Measurements from ENCODE around the gene ESYT1.
A peak's percentile ranks its signal among the peaks of the same experiment; 100 is the strongest.
"Not testable (repeated sequence)": the region's sequence is repeated elsewhere in the genome, so short reads cannot be mapped to it uniquely, and the experiment has no call there.

The ESYT1 gene

DNA sequence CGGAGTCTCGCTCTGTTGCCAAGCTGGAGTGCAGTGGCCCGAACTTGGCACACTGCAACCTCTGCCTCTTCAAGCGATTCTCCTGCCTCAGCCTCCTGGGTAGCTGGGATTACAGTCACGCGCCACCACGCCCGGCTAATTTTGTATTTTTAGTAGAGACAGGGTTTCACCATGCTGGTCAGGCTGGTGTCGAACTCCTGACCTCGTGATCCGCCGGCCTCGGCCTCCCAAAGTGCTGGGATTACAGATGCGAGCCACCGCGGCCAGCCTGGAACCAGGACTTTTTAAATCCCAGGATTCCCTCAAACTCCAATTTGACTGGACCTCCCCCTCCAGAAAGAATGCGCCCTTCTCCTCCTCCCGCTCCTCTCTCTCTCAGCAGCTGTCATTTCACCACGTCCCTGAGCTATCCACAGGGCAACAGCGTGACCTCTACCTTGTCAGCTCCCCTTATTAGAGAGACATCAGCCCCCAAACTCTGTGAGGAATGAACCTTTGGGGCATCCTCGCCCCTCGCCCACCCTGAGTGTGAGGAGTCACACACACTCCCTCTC, 2.0 kb downstream of the ESYT1 start:
- DNase-seq: no peak

DNA sequence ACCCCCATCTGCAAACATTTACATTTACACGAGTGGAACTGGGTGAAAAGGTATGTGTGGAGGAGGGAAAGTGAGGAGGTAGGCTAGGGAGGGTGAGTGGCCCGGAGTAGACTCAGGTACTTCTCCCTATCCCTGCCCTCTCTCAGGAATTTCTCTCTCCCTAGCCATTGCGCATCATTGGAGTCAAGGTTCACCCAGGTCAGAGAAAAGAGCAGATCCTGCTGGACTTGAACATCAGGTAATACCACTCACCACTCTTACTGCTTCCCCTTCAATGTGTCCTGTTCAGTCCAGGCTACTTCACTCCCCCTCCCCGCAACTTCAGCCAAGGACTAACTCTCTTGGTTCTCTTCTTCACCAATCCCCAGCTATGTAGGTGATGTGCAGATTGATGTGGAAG, 2.8 kb downstream of the ESYT1 start:
- no peak for DNase-seq

DNA sequence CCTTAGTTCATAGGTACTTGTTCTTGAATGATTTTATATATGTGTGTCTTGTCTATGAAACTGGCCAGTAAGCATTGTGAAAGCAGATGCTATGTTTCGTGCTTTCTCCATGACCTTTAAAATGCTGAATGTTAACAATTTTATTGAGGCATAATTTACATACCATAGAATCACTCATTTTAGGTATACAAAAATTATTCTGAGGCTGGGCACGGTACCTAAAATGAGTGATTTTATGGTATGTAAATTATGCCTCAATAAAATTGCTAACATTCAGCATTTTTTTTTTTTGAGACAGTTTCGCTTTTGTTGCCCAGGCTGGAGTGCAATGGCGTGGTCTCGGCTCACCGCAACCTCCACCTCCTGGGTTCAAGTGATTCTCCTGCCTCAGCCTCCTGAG, 6.8 kb downstream of the ESYT1 start:
- DNase-seq: no peak

GRCh38 chr12:56137853-56138571, 9.9 kb downstream of the ESYT1 start:
- DNase-seq: no peak

- no peak for DNase-seq
These were observed 14.1 kb downstream of the ESYT1 start for GRCh38 chr12:56141946-56142784.

GRCh38 chr12:56143217-56143616, 15.2 kb downstream of the ESYT1 start:
- no peak for DNase-seq

- no peak for DNase-seq
These were observed 15.8 kb downstream of the ESYT1 start for GRCh38 chr12:56143870-56144269.

- no peak for DNase-seq
These were observed 17.1 kb downstream of the ESYT1 start for GRCh38 chr12:56145217-56145616.

DNA sequence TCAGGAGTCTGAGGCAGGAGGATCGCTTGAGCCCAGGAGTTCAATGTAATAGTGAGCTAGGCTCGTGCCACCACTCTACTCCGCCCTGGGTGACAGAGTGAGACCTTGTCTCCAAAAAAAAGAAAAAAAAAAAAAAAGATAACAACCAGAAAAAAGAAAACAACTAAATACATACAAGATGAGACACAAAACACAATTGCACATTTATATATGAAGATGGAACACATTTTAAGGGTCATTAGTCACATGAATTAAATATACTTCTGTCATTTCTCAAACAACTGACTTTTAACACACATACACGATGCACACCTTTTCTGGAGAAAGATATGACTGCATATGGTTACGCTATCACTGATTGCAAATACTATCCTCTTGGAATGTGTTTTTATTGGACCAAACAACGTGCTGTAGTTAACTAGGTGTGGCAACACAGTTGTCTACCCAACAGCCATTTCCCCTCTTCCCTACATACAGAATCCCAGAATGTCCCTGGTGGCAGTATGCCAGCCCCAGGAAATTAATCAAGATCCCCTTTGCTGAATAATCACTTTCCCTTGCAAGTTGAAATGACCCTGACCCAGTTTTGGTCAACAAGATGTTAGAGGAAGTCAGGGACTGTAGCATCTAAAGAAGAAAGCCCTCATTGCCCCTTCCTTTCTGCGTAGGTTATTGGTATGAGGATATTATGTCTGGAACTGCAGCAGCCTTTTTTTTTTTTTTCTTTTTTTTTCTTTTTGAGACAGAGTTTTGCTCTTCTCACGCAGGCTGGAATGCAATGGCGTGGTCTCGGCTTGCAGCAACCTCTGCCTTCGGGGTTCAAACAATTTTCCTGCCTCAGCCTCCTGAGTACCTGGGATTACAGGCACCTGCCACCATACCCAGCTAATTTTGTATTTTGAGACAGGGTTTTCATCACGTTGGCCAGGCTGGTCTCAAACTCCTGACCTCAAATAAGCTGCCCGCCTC, 18.7 kb downstream of the ESYT1 start:
- no peak for DNase-seq

DNA sequence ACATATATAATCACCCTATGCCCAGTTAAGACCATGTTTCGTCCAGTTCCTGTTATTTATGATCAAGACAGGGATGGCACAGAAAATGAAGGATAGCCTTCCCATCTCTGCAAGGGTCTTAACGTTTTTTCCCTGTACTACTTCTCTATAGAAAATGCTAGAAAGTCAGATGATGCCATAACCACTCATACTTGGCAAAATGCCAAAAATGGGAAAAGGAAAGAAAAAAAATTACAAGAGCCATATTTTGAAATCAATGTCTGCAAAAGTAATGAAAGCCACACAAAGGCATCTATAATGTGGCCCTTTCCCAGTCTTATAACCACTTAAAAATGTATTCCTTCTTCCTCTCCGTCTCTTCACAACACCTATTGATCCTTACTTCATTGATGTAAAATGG, 22.5 kb downstream of the ESYT1 start:
- no peak for DNase-seq

GRCh38 chr12:56151672-56152131, 23.6 kb downstream of the ESYT1 start:
- DNase-seq: peak; percentile 74

- DNase-seq: peak; percentile 96
These were observed 24.2 kb downstream of the ESYT1 start, which contains the start of gene MYL6B for GRCh38 chr12:56152132-56152755. Gene MYL6B, plus strand, starts transcription at chr12:56152587. Its CDS starts 1,332 bp downstream, at chr12:56153919.

DNA sequence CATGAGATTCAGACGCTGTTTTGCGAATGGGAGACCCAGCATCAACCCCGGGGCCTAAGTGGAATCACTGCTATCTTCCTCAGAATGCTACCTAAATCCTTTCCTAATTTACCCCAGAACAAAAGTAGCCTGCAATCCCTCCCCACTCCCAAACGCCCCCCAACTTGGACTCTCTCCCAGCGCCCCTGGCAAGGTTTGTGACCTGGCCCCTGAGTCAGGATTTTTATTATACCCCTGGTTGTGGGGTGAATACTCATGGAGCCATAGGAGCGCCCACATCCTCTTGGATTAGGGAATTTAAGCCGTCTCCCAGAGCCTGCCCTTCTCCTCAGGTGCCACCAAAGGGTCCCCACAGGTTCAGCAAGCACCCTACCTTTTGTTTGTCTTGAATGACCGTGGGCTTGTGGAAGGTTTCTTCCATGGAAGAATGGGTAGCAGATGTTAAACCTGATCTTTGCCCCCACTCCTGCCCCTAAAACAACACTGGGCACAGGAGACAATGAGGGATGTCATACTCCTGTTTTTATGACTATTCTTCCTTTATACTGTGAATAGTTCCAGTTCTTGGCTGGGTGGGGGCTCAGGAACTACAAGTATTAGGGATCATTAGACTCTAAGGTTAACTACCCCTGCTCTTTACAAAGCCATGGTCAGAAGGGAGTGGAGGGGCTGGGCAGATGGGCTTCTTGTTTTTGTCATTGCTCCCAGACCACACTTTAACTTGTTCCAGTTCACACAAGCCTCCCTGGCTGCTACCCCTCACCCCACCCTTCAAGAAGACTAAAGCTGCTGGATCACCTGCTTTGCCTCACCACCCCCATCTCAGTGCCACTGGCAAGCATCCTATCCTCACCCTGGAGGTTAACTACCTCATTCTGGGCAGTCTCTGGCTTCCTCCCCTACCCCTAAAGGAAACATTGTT, 24.9 kb downstream of the ESYT1 start:
- DNase-seq: no peak

DNA sequence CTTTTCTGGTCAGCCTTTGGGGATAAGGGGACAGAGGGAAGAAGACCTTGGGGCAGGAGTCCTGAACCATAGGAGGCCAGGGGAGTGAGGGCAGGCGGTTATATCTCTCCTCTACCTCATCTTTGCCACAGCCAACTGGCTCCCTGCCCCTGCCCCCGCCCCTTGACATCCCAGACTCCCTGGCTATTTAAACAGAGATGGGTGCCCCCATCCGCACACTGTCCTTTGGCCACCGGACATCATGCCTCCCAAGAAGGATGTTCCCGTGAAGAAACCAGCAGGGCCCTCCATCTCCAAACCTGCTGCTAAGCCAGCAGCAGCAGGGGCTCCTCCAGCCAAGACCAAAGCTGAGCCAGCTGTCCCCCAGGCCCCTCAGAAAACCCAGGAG, 25.6 kb downstream of the ESYT1 start:
- no peak for DNase-seq

DNA sequence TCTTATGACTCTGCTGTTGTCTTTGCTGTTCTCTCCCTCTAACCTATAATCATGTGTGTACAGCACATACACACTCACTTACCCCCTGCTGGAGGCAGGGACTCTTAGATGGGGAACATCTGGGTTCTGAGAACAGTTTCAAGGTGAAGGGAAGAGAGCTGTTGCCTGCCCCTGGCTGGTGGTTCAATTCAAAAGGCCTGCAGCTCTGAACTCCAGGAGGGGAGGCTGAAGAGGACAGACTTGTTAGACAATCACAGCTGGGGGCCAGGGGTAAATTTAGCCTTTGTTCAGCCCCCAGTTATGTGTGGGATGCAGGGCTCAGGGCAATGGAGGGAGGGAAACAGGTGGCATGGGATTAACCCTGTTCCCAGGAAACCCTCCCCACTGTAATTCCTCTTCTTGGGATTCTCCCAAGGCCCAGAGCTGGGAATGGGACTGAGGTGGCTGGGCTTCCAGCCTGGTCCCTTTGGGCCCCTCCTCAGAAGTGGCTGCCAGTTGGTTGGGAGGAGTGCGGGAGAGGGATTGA, 26.2 kb downstream of the ESYT1 start:
- DNase-seq: no peak

GRCh38 chr12:56154818-56155217, 26.8 kb downstream of the ESYT1 start:
- DNase-seq: no peak

DNA sequence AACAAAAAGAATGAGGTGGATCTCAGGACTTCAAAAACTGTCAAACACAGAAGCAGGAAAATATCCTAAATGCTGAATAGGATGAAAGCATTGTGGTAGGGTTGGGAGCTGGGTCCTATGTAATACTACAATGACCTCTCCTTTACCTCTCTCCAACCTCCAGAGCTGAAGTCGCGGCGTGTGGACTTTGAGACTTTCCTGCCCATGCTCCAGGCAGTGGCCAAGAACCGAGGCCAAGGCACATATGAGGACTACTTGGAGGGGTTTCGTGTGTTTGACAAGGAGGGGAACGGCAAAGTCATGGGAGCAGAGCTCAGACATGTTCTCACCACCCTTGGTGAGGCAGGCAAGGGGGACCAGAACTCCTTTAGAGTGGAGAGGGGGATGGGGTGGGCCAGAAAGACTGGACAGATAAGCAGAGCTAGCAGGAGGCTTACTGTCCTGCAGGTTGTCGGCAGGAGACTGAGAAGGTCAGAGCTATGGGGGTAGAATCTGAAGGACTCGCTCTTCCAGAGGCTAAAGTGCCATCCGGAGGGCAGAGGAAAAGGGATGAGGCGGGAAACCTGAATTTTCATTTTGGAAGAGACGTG, 27.3 kb downstream of the ESYT1 start:
- no peak for DNase-seq

DNA sequence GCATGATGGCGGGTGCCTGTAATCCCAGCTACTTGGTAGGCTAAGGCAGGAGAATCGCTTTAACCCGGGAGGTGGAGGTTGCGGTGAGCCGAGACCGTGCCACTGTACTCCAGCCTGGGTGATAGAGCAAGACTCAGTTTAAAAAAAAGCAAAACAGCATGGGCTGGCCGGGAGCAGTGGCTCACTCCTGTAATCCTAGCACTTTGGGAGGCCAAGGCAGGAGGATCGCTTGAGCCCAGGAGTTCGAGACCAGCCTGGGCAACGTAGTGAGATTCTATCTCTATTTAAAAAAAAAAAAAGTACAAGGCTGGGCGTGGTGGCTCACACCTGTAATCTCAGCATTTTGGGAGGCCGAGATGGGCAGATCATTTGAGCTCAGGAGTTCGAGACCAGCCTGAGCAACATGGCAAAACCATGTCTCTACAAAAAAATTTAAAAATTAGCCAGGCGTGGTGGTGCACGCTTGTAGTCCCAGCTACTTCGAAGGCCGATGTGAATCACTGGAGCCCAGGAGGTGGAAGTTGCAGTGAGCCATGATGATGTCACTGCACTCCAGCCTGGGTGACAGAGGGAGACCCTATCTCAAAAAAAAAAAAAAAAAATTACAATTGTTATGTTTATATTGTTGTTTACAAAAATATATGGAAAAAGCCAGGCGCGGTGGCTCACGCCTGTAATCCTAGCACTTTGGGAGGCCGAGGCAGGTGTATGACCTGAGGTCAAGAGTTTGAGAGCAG, 28.6 kb downstream of the ESYT1 start:
- not testable (repeated sequence) for DNase-seq

DNA sequence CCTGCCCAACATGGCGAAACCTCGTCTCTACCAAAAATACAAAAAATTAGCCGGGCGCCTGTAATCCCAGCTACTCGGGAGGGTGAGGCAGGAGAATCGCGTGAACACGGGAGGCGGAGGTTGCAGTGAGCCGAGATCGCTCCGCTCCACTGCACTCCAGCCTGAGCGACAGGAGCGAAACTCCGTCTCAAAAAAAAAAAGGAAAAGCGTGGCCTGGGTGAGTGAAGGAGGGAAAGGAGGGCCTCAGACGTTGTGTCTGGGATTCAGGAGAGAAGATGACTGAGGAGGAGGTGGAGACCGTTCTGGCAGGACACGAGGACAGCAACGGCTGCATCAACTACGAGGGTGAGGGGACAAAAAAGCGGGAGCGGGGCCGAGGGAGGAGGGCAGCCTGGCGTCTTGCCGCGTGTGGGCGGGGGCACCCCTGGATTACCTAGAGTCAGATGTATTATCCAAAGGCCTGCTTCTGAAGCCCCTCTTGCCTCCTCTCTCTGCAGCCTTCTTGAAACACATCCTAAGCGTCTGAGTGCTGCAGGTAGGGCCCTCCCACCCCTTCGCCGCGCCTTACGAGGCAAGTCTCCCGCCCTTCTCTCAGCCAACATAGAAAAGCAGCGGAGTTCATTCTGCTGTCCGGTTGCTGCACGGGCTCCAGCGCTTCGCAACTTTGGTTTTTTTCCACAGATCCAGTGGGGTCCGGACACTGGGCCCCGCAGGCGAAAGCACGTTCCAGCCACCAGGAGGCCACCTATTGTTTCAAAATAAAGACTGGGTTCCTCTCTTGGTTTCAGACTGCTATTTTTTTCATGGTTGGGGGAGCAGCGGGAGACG, 29.3 kb downstream of the ESYT1 start:
- DNase-seq: peak; percentile 58

Measured in activated naive CD4-positive, alpha-beta T cell treated with Interleukin-2 at 50 U/mL for 16 hours (primary cell).